ENCODE results near the gene MAST4. TPM values are rescaled to one million over a fixed set of nuclear protein-coding genes. Genes with fewer than 3 reads are reported as not detected.

Gene MAST4
- total RNA-seq, 2 donors from 2014 or later, result 36.8 to 45.7 TPM

GRCh38 chr5:66612226-66612625 lies 16.0 kb downstream of the MAST4 start:
- 90% methylated on average over 5 of the region's 5 CpGs for WGBS
- Histone ChIP-seq H3K27ac (no peak overlapping the region), H3K4me1 (replicated peaks) (no peaks in the 10 kb centered on the region), H3K36me3 (no peaks in the 10 kb centered on the region), H3K9me3 (no peaks in the 10 kb centered on the region), H3K27me3 (replicated peaks; ENCODE audit: insufficient read depth) (no peaks in the 10 kb centered on the region), H3K4me3 (no peak overlapping the region)
- TF ChIP-seq POLR2A (IDR thresholded peaks at IDR 0.05), result no peak
- no peak for TF ChIP-seq CTCF (IDR thresholded peaks at IDR 0.05)
- no peak for TF ChIP-seq POLR2AphosphoS5 (IDR thresholded peaks at IDR 0.05)
- intact Hi-C loops (cut with DNase I), result no loop called here
- no peak for DNase-seq (ENCODE audit: low spot score)

- Histone ChIP-seq H3K4me3 (no peak overlapping the region), H3K36me3 (no peaks in the 10 kb centered on the region), H3K4me1 (replicated peaks) (no peaks in the 10 kb centered on the region), H3K27me3 (replicated peaks; ENCODE audit: insufficient read depth) (no peaks in the 10 kb centered on the region), H3K9me3 (no peaks in the 10 kb centered on the region), H3K27ac (no peak overlapping the region)
- WGBS, result 95% methylated on average over 3 of the region's 3 CpGs
- intact Hi-C loops (cut with DNase I), result no loop called here
- TF ChIP-seq POLR2A (IDR thresholded peaks at IDR 0.05), result no peak
- no peak for TF ChIP-seq POLR2AphosphoS5 (IDR thresholded peaks at IDR 0.05)
- no peak for TF ChIP-seq CTCF (IDR thresholded peaks at IDR 0.05)
- DNase-seq (ENCODE audit: low spot score), result no peak
Measured at GRCh38 chr5:66615136-66615535, 18.9 kb downstream of the MAST4 start.

GRCh38 chr5:66615894-66616293 lies 19.7 kb downstream of the MAST4 start:
- 60% methylated on average over 4 of the region's 4 CpGs for WGBS
- Histone ChIP-seq H3K4me1 (replicated peaks) (no peaks in the 10 kb centered on the region), H3K9me3 (no peaks in the 10 kb centered on the region), H3K27ac (peak overlapping the region in 1 of 2 donors; percentile 41), H3K4me3 (no peak overlapping the region), H3K36me3 (no peaks in the 10 kb centered on the region), H3K27me3 (replicated peaks; ENCODE audit: insufficient read depth) (no peaks in the 10 kb centered on the region)
- intact Hi-C loops (cut with DNase I), result no loop called here
- no peak for DNase-seq (ENCODE audit: low spot score)
- TF ChIP-seq CTCF (IDR thresholded peaks at IDR 0.05) (no peak), POLR2AphosphoS5 (IDR thresholded peaks at IDR 0.05) (no peak), POLR2A (IDR thresholded peaks at IDR 0.05) (no peak)

- DNase-seq (ENCODE audit: low spot score), result peak; percentile 18
- no peaks in the 10 kb centered on the region for H3K27me3 ChIP-seq (replicated peaks; ENCODE audit: insufficient read depth)
- 51% methylated on average over 3 of the region's 3 CpGs for WGBS
- H3K9me3 ChIP-seq, result no peaks in the 10 kb centered on the region
- no peaks in the 10 kb centered on the region for H3K36me3 ChIP-seq
- no peaks in the 10 kb centered on the region for H3K4me1 ChIP-seq (replicated peaks)
- H3K4me3 ChIP-seq, result no peak overlapping the region
- no peak for TF ChIP-seq CTCF (IDR thresholded peaks at IDR 0.05)
- TF ChIP-seq POLR2AphosphoS5 (IDR thresholded peaks at IDR 0.05), result peak; percentile 11
- intact Hi-C loops (cut with DNase I), result no loop called here
- peak overlapping the region; percentile 18 to 41 for H3K27ac ChIP-seq
Measured at GRCh38 chr5:66616520-66617225, 20.5 kb downstream of the MAST4 start.

- no peaks in the 10 kb centered on the region for H3K9me3 ChIP-seq
- no peaks in the 10 kb centered on the region for H3K36me3 ChIP-seq
- no peak for DNase-seq (ENCODE audit: low spot score)
- no peak overlapping the region for H3K27ac ChIP-seq
- intact Hi-C loops (cut with DNase I), result no loop called here
- WGBS, result 82% methylated on average over 6 of the region's 6 CpGs
- TF ChIP-seq POLR2A (IDR thresholded peaks at IDR 0.05) (no peak), POLR2AphosphoS5 (IDR thresholded peaks at IDR 0.05) (no peak), CTCF (IDR thresholded peaks at IDR 0.05) (no peak)
- H3K4me3 ChIP-seq, result no peak overlapping the region
- H3K27me3 ChIP-seq (replicated peaks; ENCODE audit: insufficient read depth), result no peaks in the 10 kb centered on the region
- no peaks in the 10 kb centered on the region for H3K4me1 ChIP-seq (replicated peaks)
Measured at GRCh38 chr5:66617226-66617861, 21.2 kb downstream of the MAST4 start.
